SK-N-SH (cell line): ENCODE data around the gene NDOR1. TPM values are rescaled to one million over a fixed set of nuclear protein-coding genes. Genes with fewer than 3 reads are reported as not detected.
A peak's percentile ranks its signal among the peaks of the same experiment; 100 is the strongest.

Experiments
- CTCF ChIA-PET: fragments of 300-600, 350-600 bp; formaldehyde crosslinking; extraction: SDS; loops from one replicate; lab custom pipeline; 2021; lab: Yijun Ruan, JAX
- POLR2A ChIA-PET: fragments of 350-600 bp; sonication (Branson Sonifier 250); formaldehyde crosslinking; extraction: SDS; loops from one replicate; lab custom pipeline; 2020; ENCODE audit warnings: antibody characterized with exemption, inconsistent platforms; lab: Yijun Ruan, JAX
- DNase-seq: peaks from one replicate; pipeline ENCODE4 v3.0.0; 2012
- H2AFZ ChIP-seq: fragments of 200-600 bp; sonication (generic); 2 replicates; pipeline ENCODE4 v1.8.1; 2016; ENCODE audit warnings: antibody characterized with exemption, mild to moderate bottlenecking, low read depth
- H3F3A ChIP-seq: fragments of 200-600 bp; sonication (generic); replicated peaks from 2 replicates; pipeline ENCODE3; 2016; ENCODE audit warnings: antibody characterized with exemption, mild to moderate bottlenecking; ENCODE audit not compliant: insufficient read depth
- H3K27ac ChIP-seq, 2 experiments: fragments of 200-500 bp in 1 of 2; fragments of 200-600 bp in 1 of 2; sonication (Bioruptor generic) in 1 of 2; sonication (generic), shearing (Covaris generic) in 1 of 2; 2 replicates each; pipeline versions ENCODE4 v1.5.1 to v1.6.1; 2014 to 2016; ENCODE audit warnings: low read depth in 2 of 2, inconsistent platforms in 1 of 2, low read length in 1 of 2, mild to moderate bottlenecking in 1 of 2, mixed read lengths in 1 of 2
- H3K27me3 ChIP-seq: fragments of 200-600 bp; sonication (generic), shearing (Covaris generic); 2 replicates; pipeline ENCODE4 v1.6.1; 2016; ENCODE audit warnings: mixed run types; ENCODE audit not compliant: insufficient read depth
- H3K36me3 ChIP-seq, 2 experiments: fragments of 200-500 bp in 1 of 2; fragments of 200-600 bp in 1 of 2; sonication (Bioruptor generic) in 1 of 2; sonication (generic) in 1 of 2; replicated peaks in 1 of 2; 2 replicates each; pipeline versions ENCODE3 to v1.5.1; 2014 to 2016; ENCODE audit warnings: low read length in 1 of 2, mild to moderate bottlenecking in 1 of 2; ENCODE audit not compliant: insufficient read depth in 2 of 2, control insufficient read depth in 1 of 2
- H3K4me1 ChIP-seq, 2 experiments: fragments of 200-500 bp in 1 of 2; fragments of 200-600 bp in 1 of 2; sonication (Bioruptor generic) in 1 of 2; sonication (generic), shearing (Covaris generic) in 1 of 2; 2 replicates each; pipeline versions ENCODE4 v1.5.1 to v1.6.1; 2014 to 2016; ENCODE audit warnings: low read depth in 1 of 2, low read length in 1 of 2, mixed run types in 1 of 2; ENCODE audit not compliant: insufficient read depth in 2 of 2, control insufficient read depth in 1 of 2
- H3K4me2 ChIP-seq: fragments of 200-600 bp; sonication (generic), shearing (Covaris generic); 2 replicates; pipeline ENCODE4 v1.6.1; 2017; ENCODE audit warnings: mixed run types
- H3K4me3 ChIP-seq, 2 experiments: fragments of 200-500 bp in 1 of 2; fragments of 200-600 bp in 1 of 2; sonication (Bioruptor generic) in 1 of 2; sonication (generic), shearing (Covaris generic) in 1 of 2; 2 replicates each; pipeline versions ENCODE4 v1.5.1 to v1.8.1; 2014 to 2016; ENCODE audit warnings: low read depth in 2 of 2, inconsistent platforms in 1 of 2, low read length in 1 of 2, mild to moderate bottlenecking in 1 of 2, mixed read lengths in 1 of 2, moderate library complexity in 1 of 2
- H3K79me2 ChIP-seq: fragments of 200-600 bp; sonication (generic); 2 replicates; pipeline ENCODE4 v1.8.1; 2017; ENCODE audit warnings: mild to moderate bottlenecking; ENCODE audit not compliant: insufficient read depth
- H3K9ac ChIP-seq: fragments of 200-600 bp; sonication (generic); 2 replicates; pipeline ENCODE4 v1.6.1; 2017; ENCODE audit warnings: mixed run types
- H3K9me2 ChIP-seq: fragments of 200-600 bp; sonication (generic); 2 replicates; pipeline ENCODE4 v1.6.1; 2017; ENCODE audit warnings: mixed run types
- H3K9me3 ChIP-seq: fragments of 200-600 bp; sonication (generic); 2 replicates; pipeline ENCODE4 v1.6.1; 2017; ENCODE audit warnings: mixed run types, mild to moderate bottlenecking, moderate library complexity
- H4K20me1 ChIP-seq: fragments of 200-600 bp; sonication (generic); 2 replicates; pipeline ENCODE4 v1.6.1; 2017; ENCODE audit warnings: mild to moderate bottlenecking, mixed run types; ENCODE audit not compliant: insufficient read depth
- EP300 ChIP-seq, 2 experiments: IDR thresholded peaks; 2 replicates each; pipeline versions ENCODE4 v1.4.0 to v1.6.1; 2012; ENCODE audit warnings: borderline replicate concordance in 1 of 2, low read depth in 1 of 2, low read length in 1 of 2
- FOSL2 ChIP-seq: IDR thresholded peaks from 2 replicates; pipeline ENCODE4 v1.4.0; 2012; ENCODE audit warnings: low read depth, mild to moderate bottlenecking, moderate library complexity, borderline replicate concordance
- FOXJ3 ChIP-seq: sonication (generic); formaldehyde crosslinking; IDR thresholded peaks from 2 replicates; pipeline ENCODE4 v1.5.1; 2020; ENCODE audit warnings: mild to moderate bottlenecking, missing genetic modification reagents
- GATA2 ChIP-seq: sonication (generic); formaldehyde crosslinking; IDR thresholded peaks from 2 replicates; pipeline ENCODE4 v1.5.0; 2020; ENCODE audit warnings: mild to moderate bottlenecking, missing genetic modification reagents
- MAX ChIP-seq: IDR thresholded peaks from 2 replicates; pipeline ENCODE4 v1.4.0; 2012; ENCODE audit warnings: low read depth
- RCOR1 ChIP-seq: fragments of 150-350 bp; IDR thresholded peaks from 2 replicates; pipeline ENCODE4 v1.6.1; 2017; ENCODE audit warnings: antibody characterized with exemption, low read length
- REST ChIP-seq: IDR thresholded peaks from 2 replicates; pipeline ENCODE4 v1.6.1; 2012; ENCODE audit warnings: mild to moderate bottlenecking, low read depth, low read length, moderate library complexity
- RFX5 ChIP-seq: IDR thresholded peaks from 2 replicates; pipeline ENCODE4 v1.6.1; 2012; ENCODE audit warnings: mild to moderate bottlenecking, improper control_type of control experiment, low read length
- RXRA ChIP-seq: IDR thresholded peaks from 2 replicates; pipeline ENCODE4 v1.4.0; 2012; ENCODE audit warnings: low read depth, mild to moderate bottlenecking, borderline replicate concordance
- SIN3A ChIP-seq: IDR thresholded peaks from 2 replicates; pipeline ENCODE4 v1.6.1; 2012; ENCODE audit warnings: low read depth, mild to moderate bottlenecking, low read length, moderate library complexity, borderline replicate concordance
- TAF1 ChIP-seq: IDR thresholded peaks from 2 replicates; pipeline ENCODE4 v1.6.1; 2012; ENCODE audit warnings: low read depth, mild to moderate bottlenecking, low read length, moderate library complexity, borderline replicate concordance
- TCF12 ChIP-seq: IDR thresholded peaks from 2 replicates; pipeline ENCODE4 v1.4.0; 2012
- WGBS: methylation state at CpG from one replicate; pipeline ENCODE4 v1.1.6; 2017; ENCODE audit warnings: low lambda C conversion rate; 5-methylcytosine and 5-hydroxymethylcytosine counted together
- polyA plus RNA-seq, 3 experiments: library from polyadenylated mRNA; depleted of rRNA; stranded (reverse); fragments of >200 nt; gene quantifications; 2 replicates each; pipeline ENCODE4 v1.2.3, GENCODE V29; 2012

Gene NDOR1
- polyA plus RNA-seq, 1 of the 3 experiments (the other 2 are of a cell fraction): 8.6 TPM

GRCh38 chr9:137225699-137226331 is 20.3 kb downstream of the NDOR1 start (continued):
- TF ChIP-seq REST (no peak), MAX (no peak), EP300 (IDR thresholded peaks at IDR 0.05; ENCODE audit: borderline replicate concordance in 1 of 2, low read depth in 1 of 2, low read length in 1 of 2) (no peak), SIN3A (no peak), RCOR1 (no peak), TAF1 (no peak)

GRCh38 chr9:137226338-137227053 is 21.0 kb downstream of the NDOR1 start:
- Histone ChIP-seq H3K9me2 (no peaks in the 10 kb centered on the region), H3K36me3 (no peaks in the 10 kb centered on the region), H4K20me1 (no peaks in the 10 kb centered on the region), H3K4me2 (peak overlapping the region; percentile 1; the same call in 1 of the 2 replicates), H3K4me1 (peaks cover 0 to 54% of the 10 kb centered on the region in 2 experiments; a peak in 1 of 4 replicates), H3K27me3 (no peaks in the 10 kb centered on the region), H3K9me3 (no peaks in the 10 kb centered on the region), H3K27ac (no peak overlapping the region; a peak in 1 of 4 replicates), H3K9ac (no peak overlapping the region), H3K79me2 (no peaks in the 10 kb centered on the region), H2AFZ (no peak overlapping the region), H3F3A (peaks cover 16% of the 10 kb centered on the region), H3K4me3 (no peak overlapping the region)
- POLR2A ChIA-PET: interaction anchor here (1.1 to 1.5 kb wide), 5 partner anchors 14 to 119 kb away, joined by 3 to 8 read pairs (median 5); no protein-coding TSS in a partner anchor
- WGBS: 65% methylated on average over 11 of the region's 18 CpGs
- CTCF ChIA-PET: interaction anchor here (0.5 to 7.7 kb wide), 31 partner anchors 10 to 1135 kb away, joined by 3 to 95 read pairs (median 6); partner anchors contain the start of genes ANAPC2, DPP7, LRRC26 and MAN1B1
- DNase-seq: no peak
- TF ChIP-seq FOSL2 (no peak), GATA2 (CRISPR knock-in tag) (no peak), FOXJ3 (no peak), RXRA (no peak), RFX5 (no peak), TCF12 (no peak)
